SK-N-SH treated with all-trans-retinoic acid at 6 μM for 48 hours (cell line): Measurements from ENCODE around the gene CSNK1G1.

Experiments
- BACH2 ChIP-seq: fragments of 250-450 bp; sonication (Bioruptor Pico); IDR thresholded peaks from 2 replicates; pipeline ENCODE4 v1.9.0; 2021; ENCODE audit warnings: mild to moderate bottlenecking, borderline replicate concordance
- OSR1 ChIP-seq: fragments of 250-450 bp; sonication (Bioruptor Pico); IDR thresholded peaks from 2 replicates; pipeline ENCODE4 v1.8.0; 2022; ENCODE audit warnings: moderate library complexity, mild to moderate bottlenecking, inconsistent platforms
- RARB ChIP-seq: fragments of 250-450 bp; sonication (Bioruptor Pico); IDR thresholded peaks from 2 replicates; pipeline ENCODE4 v1.8.0; 2021; ENCODE audit warnings: mild to moderate bottlenecking, moderate library complexity
- ZNF70 ChIP-seq: fragments of 450-650 bp; formaldehyde crosslinking; IDR thresholded peaks from 2 replicates; pipeline ENCODE4 v1.5.0; 2020; ENCODE audit warnings: mild to moderate bottlenecking, moderate library complexity
- ZNF8 ChIP-seq: fragments of 450-650 bp; formaldehyde crosslinking; IDR thresholded peaks from 2 replicates; pipeline ENCODE4 v1.5.0; 2020; ENCODE audit warnings: mild to moderate bottlenecking, moderate library complexity

GRCh38 chr15:64284042-64284441, 71.9 kb downstream of the CSNK1G1 start:
- TF ChIP-seq ZNF8 (CRISPR knock-in tag): no peak
- TF ChIP-seq BACH2: no peak
- TF ChIP-seq OSR1 (CRISPR knock-in tag): no peak
- TF ChIP-seq ZNF70 (CRISPR knock-in tag): no peak
- TF ChIP-seq RARB (CRISPR knock-in tag): no peak
